HEK293T (cell line): Measurements from ENCODE around the gene NPHP1.

Experiments used
- CTBP1 ChIP-seq: fragments of 450-650 bp; IDR thresholded peaks from 2 replicates; pipeline ENCODE4 v1.6.1; 2016; ENCODE audit warnings: borderline replicate concordance
- FOXK2 ChIP-seq: fragments of 450-650 bp; IDR thresholded peaks from 2 replicates; pipeline ENCODE4 v1.6.1; 2016; ENCODE audit warnings: mild to moderate bottlenecking

DNA sequence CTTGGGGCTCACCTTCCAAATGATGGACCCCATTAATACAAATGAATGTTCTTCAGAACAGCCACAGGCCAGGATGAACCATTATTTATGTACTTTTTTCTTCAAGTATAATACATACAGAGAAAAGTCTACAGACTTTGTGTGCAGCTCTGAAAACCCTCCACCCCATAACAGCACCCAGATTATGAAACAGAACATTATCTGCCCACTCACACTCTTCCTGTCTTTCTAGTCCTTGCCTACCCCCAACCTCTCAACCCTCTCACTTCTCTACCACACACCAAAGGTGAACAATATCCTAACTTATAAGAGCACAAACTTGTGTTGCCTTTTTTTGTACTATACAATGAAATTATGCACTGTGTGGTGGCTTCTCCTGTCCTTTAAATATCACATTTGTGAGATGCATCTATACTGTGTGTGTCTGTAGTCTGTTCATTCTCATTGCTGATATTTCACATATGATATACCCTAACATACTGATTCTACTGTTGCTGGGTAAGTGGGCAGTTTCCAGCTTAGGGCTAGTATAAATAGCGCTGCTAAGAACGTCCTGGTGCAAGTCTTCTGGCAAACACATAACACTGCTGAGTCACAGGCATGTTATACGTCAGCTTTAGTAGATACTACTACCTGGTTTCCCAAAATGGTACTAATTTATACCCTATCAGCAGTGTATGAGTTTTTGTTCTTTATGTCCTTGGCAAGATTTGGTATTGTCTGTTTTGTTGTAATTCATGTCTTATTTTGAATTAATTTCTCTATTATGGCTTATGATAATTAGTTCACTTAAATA is 1.0 kb upstream of the NPHP1 start:
- TF ChIP-seq FOXK2 (no peak), CTBP1 (no peak)
